ENCODE data around the gene GPR173.

- no peak for TF ChIP-seq POLR2A (IDR thresholded peaks at IDR 0.05)
- TF ChIP-seq CTCF (IDR thresholded peaks at IDR 0.05): no peak
Observed at GRCh38 chrX:53056292-53056691, 7.7 kb downstream of the GPR173 start.
